ENCODE measurements around the gene PPP6R2.

Gene PPP6R2

DNA sequence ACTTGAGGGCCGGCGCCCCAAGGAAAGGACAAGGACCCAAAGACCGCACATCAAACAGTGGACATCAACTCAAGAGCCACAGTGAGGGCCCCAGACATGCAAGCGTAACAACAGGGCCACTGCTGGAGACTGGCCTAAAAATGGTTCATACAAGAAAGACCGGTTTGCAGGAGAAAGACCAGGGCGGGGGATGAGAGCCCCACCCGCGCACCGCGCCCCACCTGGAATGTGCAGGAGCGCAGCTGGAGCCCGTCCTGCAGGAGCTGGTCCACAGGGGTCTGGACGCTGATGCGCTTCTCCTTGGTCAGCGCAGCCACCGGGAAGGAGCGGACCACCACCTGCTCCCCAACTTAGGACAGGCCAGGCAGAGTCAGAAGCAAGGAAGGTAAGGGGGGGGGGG is 117.8 kb downstream of the PPP6R2 start:
- H3K4me3 ChIP-seq (ENCODE audit: insufficient read depth, low read depth, low read length) = no peak overlapping the region
- H3K27me3 ChIP-seq (ENCODE audit: control insufficient read depth, insufficient read depth, low read length, poor library complexity, severe bottlenecking) = no peaks in the 10 kb centered on the region
- peaks cover 57% of the 10 kb centered on the region for H3K36me3 ChIP-seq (ENCODE audit: control insufficient read depth, insufficient read depth, low read length)
- no peaks in the 10 kb centered on the region for H3K4me1 ChIP-seq (ENCODE audit: control insufficient read depth, insufficient read depth, low read length)
- no peaks in the 10 kb centered on the region for H3K9me3 ChIP-seq (ENCODE audit: control insufficient read depth, low read length)
- no peak overlapping the region for H3K27ac ChIP-seq (ENCODE audit: insufficient read depth, low read depth, low read length, poor library complexity, severe bottlenecking)
- WGBS, 2 experiments = 96 to 97% methylated on average over 17 of the region's 17 CpGs

DNA sequence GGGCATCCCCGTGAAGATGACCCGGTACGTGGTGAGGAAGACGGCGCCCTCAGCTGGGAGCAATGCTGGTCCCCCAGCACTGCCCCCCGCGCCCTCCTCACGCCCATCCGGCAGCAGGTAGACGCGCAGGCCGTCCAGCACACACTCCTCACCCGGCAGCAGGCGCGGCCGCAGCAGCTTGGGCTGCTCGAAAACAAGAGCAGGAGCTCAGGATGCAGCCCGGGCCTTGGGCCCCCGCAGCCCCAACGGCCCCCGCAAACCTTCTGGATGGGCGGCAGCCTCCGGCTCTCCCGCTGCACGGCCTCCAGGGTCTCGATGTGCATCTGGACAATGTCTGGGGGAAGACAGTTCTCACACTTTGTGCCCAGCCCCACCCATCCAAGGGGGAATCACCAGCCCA is 118.4 kb downstream of the PPP6R2 start:
- WGBS, 2 experiments = 96 to 97% methylated on average over 26 of the region's 26 CpGs
- H3K36me3 ChIP-seq (ENCODE audit: control insufficient read depth, insufficient read depth, low read length) = peaks cover 63% of the 10 kb centered on the region
- H3K9me3 ChIP-seq (ENCODE audit: control insufficient read depth, low read length) = no peaks in the 10 kb centered on the region
- H3K4me1 ChIP-seq (ENCODE audit: control insufficient read depth, insufficient read depth, low read length) = no peaks in the 10 kb centered on the region
- no peaks in the 10 kb centered on the region for H3K27me3 ChIP-seq (ENCODE audit: control insufficient read depth, insufficient read depth, low read length, poor library complexity, severe bottlenecking)
- no peak overlapping the region for H3K27ac ChIP-seq (ENCODE audit: insufficient read depth, low read depth, low read length, poor library complexity, severe bottlenecking)
- H3K4me3 ChIP-seq (ENCODE audit: insufficient read depth, low read depth, low read length) = no peak overlapping the region

DNA sequence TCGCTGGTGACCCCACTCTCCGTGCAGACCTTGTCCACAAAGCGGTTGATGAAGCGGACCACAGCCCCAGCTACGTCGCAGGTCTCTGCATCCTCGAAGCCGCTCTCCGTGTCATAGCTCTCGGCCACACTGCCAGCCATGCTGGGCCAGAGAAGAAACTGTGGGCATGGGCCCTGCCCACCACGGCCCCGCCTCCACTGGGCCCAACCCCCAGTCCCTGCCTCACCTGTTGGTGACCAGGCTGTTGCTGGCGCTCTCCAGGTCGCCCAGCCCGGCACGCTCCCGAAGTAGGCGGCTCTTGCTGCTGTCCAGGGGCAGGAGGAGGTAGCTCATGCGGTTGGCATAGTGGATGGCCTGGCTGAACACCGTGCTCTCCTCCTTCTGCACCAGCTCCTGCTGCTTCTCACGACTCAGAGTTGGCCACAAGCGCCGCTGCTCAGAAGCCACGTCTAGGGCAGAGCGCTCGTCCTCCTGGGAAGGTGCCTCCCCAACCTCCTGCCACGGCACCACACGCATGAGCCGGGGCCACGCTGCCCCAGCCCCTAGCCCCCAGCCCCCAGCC is 118.9 kb downstream of the PPP6R2 start:
- Histone ChIP-seq H3K36me3 (ENCODE audit: control insufficient read depth, insufficient read depth, low read length) (peaks cover 63% of the 10 kb centered on the region), H3K9me3 (ENCODE audit: control insufficient read depth, low read length) (no peaks in the 10 kb centered on the region), H3K4me1 (ENCODE audit: control insufficient read depth, insufficient read depth, low read length) (no peaks in the 10 kb centered on the region), H3K27ac (ENCODE audit: insufficient read depth, low read depth, low read length, poor library complexity, severe bottlenecking) (no peak overlapping the region), H3K27me3 (ENCODE audit: control insufficient read depth, insufficient read depth, low read length, poor library complexity, severe bottlenecking) (no peaks in the 10 kb centered on the region), H3K4me3 (ENCODE audit: insufficient read depth, low read depth, low read length) (no peak overlapping the region)
- WGBS, 2 experiments = 96 to 97% methylated on average over 30 of the region's 30 CpGs

DNA sequence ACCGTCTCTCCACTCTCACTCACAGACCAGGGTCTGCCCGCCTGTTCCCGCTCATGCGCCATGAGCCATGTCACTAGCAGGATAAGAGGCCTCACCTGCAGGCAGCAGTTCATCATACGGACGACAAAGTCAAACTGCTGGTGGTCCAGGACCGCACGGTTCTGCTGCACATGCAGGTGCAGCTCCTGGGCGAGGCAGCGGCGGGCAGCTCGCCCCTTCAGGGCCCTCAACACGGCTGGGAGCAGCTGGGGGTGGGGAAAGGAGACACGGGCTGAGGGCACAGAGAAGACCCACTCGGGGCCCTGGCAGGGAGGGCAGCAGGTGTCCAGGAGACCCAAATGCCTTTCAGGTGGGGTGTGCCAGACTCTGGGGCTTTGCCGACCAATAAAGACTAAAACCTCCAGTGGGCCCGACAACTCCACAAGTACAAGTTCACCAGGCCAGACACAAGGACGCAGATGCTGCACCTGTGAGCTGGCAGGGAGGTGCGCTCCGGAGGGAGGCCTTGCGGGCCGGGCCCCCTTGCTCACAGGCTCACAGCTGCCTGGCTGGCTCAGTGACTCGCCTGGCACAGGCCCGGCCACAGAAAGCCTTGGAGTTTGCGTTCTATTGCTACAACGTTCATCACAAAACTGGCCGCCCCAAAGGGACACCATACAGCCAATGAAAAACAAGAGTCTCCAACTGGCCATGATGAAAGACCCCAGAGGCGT is 120.2 kb downstream of the PPP6R2 start:
- H3K27ac ChIP-seq (ENCODE audit: insufficient read depth, low read depth, low read length, poor library complexity, severe bottlenecking) = no peak overlapping the region
- no peaks in the 10 kb centered on the region for H3K4me1 ChIP-seq (ENCODE audit: control insufficient read depth, insufficient read depth, low read length)
- H3K36me3 ChIP-seq (ENCODE audit: control insufficient read depth, insufficient read depth, low read length) = peaks cover 61% of the 10 kb centered on the region
- no peaks in the 10 kb centered on the region for H3K27me3 ChIP-seq (ENCODE audit: control insufficient read depth, insufficient read depth, low read length, poor library complexity, severe bottlenecking)
- H3K4me3 ChIP-seq (ENCODE audit: insufficient read depth, low read depth, low read length) = no peak overlapping the region
- no peaks in the 10 kb centered on the region for H3K9me3 ChIP-seq (ENCODE audit: control insufficient read depth, low read length)
- WGBS, 2 experiments = 96 to 97% methylated on average over 28 of the region's 28 CpGs

- Histone ChIP-seq H3K4me1 (ENCODE audit: control insufficient read depth, insufficient read depth, low read length) (no peaks in the 10 kb centered on the region), H3K27me3 (ENCODE audit: control insufficient read depth, insufficient read depth, low read length, poor library complexity, severe bottlenecking) (no peaks in the 10 kb centered on the region), H3K36me3 (ENCODE audit: control insufficient read depth, insufficient read depth, low read length) (peaks cover 59% of the 10 kb centered on the region), H3K9me3 (ENCODE audit: control insufficient read depth, low read length) (no peaks in the 10 kb centered on the region), H3K4me3 (ENCODE audit: insufficient read depth, low read depth, low read length) (no peak overlapping the region), H3K27ac (ENCODE audit: insufficient read depth, low read depth, low read length, poor library complexity, severe bottlenecking) (no peak overlapping the region)
- 94 to 95% methylated on average over 24 of the region's 24 CpGs for WGBS, 2 experiments
Observed at GRCh38 chr22:50464451-50464850, 121.3 kb downstream of the PPP6R2 start.

GRCh38 chr22:50465066-50465930 is 122.2 kb downstream of the PPP6R2 start:
- Histone ChIP-seq H3K27ac (ENCODE audit: insufficient read depth, low read depth, low read length, poor library complexity, severe bottlenecking) (no peak overlapping the region), H3K9me3 (ENCODE audit: control insufficient read depth, low read length) (no peaks in the 10 kb centered on the region), H3K36me3 (ENCODE audit: control insufficient read depth, insufficient read depth, low read length) (peaks cover 56% of the 10 kb centered on the region), H3K27me3 (ENCODE audit: control insufficient read depth, insufficient read depth, low read length, poor library complexity, severe bottlenecking) (no peaks in the 10 kb centered on the region), H3K4me1 (ENCODE audit: control insufficient read depth, insufficient read depth, low read length) (peaks cover 6% of the 10 kb centered on the region), H3K4me3 (ENCODE audit: insufficient read depth, low read depth, low read length) (no peak overlapping the region)
- 95 to 96% methylated on average over 30 of the region's 30 CpGs for WGBS, 2 experiments

- Histone ChIP-seq H3K36me3 (ENCODE audit: control insufficient read depth, insufficient read depth, low read length) (peaks cover 42% of the 10 kb centered on the region), H3K4me1 (ENCODE audit: control insufficient read depth, insufficient read depth, low read length) (peaks cover 9% of the 10 kb centered on the region), H3K27ac (ENCODE audit: insufficient read depth, low read depth, low read length, poor library complexity, severe bottlenecking) (no peak overlapping the region), H3K9me3 (ENCODE audit: control insufficient read depth, low read length) (no peaks in the 10 kb centered on the region), H3K27me3 (ENCODE audit: control insufficient read depth, insufficient read depth, low read length, poor library complexity, severe bottlenecking) (no peaks in the 10 kb centered on the region), H3K4me3 (ENCODE audit: insufficient read depth, low read depth, low read length) (no peak overlapping the region)
- 93 to 97% methylated on average over 24 of the region's 24 CpGs for WGBS, 2 experiments
Observed at GRCh38 chr22:50467341-50467740, 124.2 kb downstream of the PPP6R2 start.

- Histone ChIP-seq H3K27ac (ENCODE audit: insufficient read depth, low read depth, low read length, poor library complexity, severe bottlenecking) (no peak overlapping the region), H3K4me1 (ENCODE audit: control insufficient read depth, insufficient read depth, low read length) (peaks cover 11% of the 10 kb centered on the region), H3K9me3 (ENCODE audit: control insufficient read depth, low read length) (no peaks in the 10 kb centered on the region), H3K36me3 (ENCODE audit: control insufficient read depth, insufficient read depth, low read length) (peaks cover 36% of the 10 kb centered on the region), H3K27me3 (ENCODE audit: control insufficient read depth, insufficient read depth, low read length, poor library complexity, severe bottlenecking) (no peaks in the 10 kb centered on the region), H3K4me3 (ENCODE audit: insufficient read depth, low read depth, low read length) (no peak overlapping the region)
- 88 to 89% methylated on average over 22 of the region's 22 CpGs for WGBS, 2 experiments
Observed at GRCh38 chr22:50467773-50468440, 124.8 kb downstream of the PPP6R2 start.

GRCh38 chr22:50468626-50469025 is 125.5 kb downstream of the PPP6R2 start:
- no peaks in the 10 kb centered on the region for H3K27me3 ChIP-seq (ENCODE audit: control insufficient read depth, insufficient read depth, low read length, poor library complexity, severe bottlenecking)
- H3K9me3 ChIP-seq (ENCODE audit: control insufficient read depth, low read length) = no peaks in the 10 kb centered on the region
- H3K4me3 ChIP-seq (ENCODE audit: insufficient read depth, low read depth, low read length) = no peak overlapping the region
- H3K4me1 ChIP-seq (ENCODE audit: control insufficient read depth, insufficient read depth, low read length) = peaks cover 18% of the 10 kb centered on the region
- 95 to 96% methylated on average over 8 of the region's 8 CpGs for WGBS, 2 experiments
- no peak overlapping the region for H3K27ac ChIP-seq (ENCODE audit: insufficient read depth, low read depth, low read length, poor library complexity, severe bottlenecking)
- peaks cover 29% of the 10 kb centered on the region for H3K36me3 ChIP-seq (ENCODE audit: control insufficient read depth, insufficient read depth, low read length)

Measured in ectodermal cell (in vitro differentiated cells).